ENCODE data around the gene ESRRA.

The ESRRA gene

DNA sequence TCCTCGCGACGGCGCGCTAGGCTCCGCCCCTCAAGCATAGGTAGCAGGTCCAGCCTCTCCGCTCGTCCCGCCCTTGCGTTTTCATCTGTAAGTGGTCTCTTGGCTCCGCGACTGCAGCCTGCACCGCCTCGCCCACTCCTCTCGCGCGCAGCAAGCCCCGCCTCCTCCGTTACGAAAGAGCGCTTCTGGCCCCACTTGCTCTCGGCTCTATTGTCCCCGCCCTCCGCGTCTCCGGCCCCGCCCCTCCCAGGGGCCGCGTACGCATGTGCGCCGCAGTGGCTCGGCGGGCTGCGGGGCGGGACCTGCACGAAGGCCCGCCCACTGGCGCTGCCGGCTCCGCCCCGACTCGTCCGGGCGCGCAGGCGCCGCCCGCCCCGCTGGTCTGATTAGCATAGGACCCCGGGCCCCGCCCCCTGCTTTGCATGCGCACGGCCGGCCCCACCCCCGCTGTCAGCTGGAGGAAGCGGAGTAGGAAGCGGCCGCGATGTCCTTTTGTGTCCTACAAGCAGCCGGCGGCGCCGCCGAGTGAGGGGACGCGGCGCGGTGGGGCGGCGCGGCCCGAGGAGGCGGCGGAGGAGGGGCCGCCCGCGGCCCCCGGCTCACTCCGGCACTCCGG is at the start of gene ESRRA:
TSS of gene ESRRA (plus strand) at position 450 of the 616 bp plus-strand sequence. CDS start 1,656 bp downstream, outside the sequence.
- DNase-seq: peak; percentile 98

DNA sequence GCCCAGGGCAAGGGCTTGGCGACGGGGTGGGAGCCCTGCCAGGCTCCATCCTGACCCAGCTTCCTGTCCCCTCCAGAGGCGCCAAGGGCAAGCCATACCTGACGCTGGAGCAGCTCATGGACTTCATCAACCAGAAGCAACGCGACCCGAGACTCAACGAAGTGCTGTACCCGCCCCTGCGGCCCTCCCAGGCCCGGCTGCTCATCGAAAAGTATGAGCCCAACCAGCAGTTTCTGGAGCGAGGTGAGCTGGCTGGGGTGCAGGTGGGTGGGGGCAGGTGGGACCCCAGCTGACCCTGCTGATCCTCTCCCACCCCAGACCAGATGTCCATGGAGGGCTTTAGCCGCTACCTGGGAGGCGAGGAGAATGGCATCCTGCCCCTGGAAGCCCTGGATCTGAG is 49.0 kb upstream of the ESRRA start:
- DNase-seq: no peak

DNA sequence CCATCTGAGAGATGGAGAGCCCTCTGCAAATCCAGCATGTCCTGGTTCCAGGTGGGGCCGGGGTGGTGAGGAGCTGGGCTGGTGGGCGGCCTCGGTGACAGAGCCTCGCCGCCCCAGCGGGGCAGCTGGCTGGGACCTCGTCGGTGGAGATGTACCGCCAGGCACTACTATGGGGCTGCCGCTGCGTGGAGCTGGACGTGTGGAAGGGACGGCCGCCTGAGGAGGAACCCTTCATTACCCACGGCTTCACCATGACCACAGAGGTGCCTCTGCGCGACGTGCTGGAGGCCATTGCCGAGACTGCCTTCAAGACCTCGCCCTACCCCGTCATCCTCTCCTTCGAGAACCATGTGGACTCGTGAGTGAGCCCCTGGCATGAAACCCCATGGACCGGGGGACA is 47.0 kb upstream of the ESRRA start:
- no peak for DNase-seq

DNA sequence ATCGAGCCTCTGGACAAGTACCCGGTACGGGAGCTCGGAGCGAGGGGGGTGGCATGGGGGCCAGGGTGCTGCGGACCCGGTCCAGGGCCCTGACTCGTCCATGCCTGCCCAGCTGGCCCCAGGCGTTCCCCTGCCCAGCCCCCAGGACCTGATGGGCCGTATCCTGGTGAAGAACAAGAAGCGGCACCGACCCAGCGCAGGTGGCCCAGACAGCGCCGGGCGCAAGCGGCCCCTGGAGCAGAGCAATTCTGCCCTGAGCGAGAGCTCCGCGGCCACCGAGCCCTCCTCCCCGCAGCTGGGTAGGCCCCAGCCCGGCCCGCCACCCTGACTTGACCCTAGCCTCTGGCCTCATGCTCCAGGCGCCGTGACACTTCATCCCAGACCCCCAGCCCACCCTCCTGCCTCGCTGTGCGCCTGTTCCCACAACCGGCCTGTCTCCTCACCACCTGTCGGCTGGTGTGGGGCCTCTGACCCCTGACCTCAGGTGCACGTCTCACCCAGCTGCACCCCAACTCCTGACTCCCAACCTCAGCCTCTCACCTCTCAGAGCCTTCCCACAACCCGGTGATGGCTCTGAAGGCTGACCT is 46.3 kb upstream of the ESRRA start:
- DNase-seq: no peak

DNA sequence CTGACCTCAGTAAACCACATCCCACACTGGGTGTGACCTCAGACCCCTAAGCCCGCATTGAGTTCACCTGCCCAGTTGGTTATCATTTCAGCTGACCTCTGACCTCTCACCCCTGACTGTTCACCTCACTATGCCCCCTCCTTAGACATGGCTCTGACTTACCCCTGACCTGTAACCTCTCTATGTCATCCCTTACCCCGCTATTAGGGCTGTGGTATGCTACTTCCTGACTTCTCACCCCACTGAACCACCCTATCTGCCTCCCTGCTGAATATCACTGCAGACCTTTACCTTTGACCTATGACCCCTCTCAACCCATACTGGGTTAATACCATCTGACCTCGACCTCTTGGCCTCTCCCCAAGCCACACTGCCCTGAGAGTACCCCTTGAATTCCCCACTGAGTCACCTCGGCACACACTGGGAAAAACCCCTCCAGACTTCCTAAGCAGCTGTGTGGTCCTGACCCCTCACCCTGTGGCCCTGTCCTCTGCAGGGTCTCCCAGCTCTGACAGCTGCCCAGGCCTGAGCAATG is 45.7 kb upstream of the ESRRA start:
- DNase-seq: no peak

DNA sequence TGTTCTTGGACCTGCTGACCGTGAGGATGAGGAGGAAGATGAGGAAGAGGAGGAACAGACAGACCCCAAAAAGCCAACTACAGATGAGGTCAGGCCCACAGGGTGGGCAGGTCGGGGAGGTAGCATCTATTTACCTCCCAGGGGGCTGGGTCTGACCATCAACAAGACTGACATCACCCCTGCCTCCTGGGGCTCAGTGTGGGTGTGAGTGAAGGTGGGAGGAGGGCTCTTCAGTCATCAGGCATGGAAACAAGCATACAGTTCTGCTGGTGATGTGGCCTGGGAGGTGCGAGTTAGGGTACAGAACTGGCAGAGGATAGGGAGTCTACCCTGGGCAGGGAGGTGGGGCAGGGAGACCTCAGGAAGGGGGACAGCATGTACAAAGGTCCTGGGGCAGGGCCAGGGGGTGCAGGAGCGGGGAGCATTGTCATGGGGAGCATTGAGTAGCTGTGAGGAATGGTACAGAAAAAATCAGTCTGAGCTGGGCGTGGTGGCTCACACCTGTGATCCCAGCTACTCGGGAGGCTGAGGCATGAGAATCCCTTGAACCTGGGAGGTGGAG is 45.1 kb upstream of the ESRRA start:
- no peak for DNase-seq

DNA sequence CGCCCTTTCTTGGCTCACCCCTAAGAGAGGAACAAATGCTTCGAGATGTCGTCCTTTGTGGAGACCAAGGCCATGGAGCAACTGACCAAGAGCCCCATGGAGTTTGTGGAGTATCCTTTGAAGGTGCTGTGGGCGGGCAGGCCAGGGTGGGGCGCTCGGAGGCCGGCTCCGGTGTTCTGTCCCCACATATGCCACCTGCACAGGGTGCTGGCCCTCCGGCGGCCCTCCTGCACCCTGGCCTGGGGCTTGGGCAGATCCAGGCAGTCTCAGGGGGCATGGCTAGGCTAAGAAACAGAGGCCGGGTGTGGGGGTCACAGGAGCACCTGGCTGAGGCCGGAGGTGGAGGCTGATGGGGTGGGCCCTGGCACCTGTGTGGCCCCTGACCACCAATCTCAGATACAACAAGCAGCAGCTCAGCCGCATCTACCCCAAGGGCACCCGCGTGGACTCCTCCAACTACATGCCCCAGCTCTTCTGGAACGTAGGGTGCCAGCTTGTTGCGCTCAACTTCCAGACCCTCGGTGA is 43.7 kb upstream of the ESRRA start:
- no peak for DNase-seq

DNA sequence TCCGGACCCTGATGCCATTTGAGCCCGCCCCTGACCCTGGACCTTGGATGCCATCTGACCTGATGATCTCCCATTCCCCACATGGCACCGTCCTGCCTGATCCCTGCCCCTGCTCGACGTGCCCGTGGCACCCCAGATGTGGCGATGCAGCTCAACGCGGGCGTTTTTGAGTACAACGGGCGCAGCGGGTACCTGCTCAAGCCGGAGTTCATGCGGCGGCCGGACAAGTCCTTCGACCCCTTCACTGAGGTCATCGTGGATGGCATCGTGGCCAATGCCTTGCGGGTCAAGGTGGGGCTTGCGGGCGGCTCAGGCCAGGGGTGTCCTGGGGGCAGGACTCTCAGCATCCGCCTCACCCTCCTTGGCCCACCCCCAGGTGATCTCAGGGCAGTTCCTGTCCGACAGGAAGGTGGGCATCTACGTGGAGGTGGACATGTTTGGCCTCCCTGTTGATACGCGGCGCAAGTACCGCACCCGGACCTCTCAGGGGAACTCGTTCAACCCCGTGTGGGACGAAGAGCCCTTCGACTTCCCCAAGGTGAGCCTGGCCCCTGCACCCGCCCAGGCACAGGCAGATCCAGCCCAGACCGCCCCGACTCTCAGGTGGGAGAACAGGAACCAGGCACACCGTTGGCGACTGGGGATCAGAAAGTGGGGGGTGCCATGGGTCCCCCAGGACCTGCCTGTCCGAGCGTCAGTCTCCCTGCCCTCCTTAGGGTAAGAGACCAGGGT is 42.9 kb upstream of the ESRRA start:
- no peak for DNase-seq

DNA sequence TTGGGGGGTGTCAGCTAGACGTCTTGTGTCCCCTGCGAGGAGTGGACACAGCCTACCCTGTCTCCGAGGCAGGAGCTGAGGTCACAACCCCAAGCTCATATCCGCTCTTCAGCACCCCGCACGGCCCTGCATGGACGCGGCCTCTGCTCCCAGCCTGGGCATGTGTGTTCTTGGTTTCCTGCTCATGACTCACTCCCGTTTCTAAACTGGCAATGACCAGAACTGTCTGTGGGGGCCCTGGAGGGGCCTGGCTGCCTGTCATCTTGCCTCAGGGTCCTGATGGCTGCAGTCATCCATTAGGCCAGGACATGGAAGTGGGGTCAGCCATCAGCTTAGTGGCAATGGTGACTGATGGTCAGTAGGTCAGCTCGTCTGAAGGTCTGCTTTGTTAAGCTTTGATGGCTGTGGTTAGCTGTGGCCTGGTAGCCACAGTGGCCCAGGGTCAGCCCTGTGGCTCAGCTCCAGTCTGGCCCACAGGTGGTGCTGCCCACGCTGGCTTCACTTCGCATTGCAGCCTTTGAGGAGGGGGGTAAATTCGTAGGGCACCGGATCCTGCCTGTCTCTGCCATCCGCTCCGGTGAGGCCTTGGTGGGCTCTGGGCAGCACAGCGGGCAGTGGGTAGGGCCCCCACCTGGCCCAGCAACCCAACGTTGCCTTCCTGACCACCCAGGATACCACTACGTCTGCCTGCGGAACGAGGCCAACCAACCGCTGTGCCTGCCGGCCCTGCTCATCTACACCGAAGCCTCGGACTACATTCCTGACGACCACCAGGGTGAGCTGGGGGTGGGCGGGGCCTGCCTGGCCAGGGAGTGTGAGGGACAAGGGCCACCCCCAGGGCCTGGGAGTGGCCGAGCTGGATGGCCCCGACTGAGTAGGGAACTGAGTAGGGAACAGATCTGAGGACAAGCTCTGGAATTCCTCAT is 42.0 kb upstream of the ESRRA start:
- DNase-seq: peak; percentile 41

DNA sequence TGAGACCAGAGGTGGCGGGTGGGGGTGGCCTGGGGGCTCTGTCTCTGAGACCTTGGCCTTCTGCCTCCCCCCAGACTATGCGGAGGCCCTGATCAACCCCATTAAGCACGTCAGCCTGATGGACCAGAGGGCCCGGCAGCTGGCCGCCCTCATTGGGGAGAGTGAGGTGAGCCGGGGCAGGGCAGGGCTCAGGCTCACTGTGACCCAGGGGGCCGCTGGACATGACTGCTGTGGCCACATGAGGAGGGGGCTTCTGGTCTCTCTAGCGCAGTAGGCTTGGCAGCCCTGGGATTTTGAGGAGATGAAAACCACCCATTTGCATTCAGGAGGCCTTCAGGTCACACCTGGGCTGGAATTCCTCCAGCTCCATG is 41.4 kb upstream of the ESRRA start:
- no peak for DNase-seq

DNA sequence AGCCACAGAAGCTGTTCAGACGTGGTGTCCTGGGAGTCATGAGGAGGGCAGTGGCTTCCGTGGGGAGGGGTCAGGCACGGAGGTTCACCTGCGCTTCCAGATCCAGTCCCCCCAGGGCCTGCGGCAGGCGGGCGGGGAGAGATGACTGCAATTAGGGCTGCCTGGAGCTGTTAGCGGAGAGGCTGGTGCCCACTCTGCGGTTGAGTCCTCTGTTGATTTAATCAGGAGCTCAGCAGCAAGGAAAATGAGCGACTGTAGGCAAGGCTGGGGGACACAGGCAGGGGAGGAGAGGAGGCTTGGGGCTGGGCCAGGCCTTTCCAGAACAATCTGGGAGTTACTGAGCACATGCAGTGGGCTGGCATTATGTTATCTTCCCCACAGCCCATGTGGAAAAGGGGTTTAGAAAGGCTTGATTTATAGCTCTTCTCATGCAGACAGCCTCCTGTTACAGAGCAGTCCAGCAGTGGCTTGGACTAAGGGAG is 40.9 kb upstream of the ESRRA start:
- no peak for DNase-seq

DNA sequence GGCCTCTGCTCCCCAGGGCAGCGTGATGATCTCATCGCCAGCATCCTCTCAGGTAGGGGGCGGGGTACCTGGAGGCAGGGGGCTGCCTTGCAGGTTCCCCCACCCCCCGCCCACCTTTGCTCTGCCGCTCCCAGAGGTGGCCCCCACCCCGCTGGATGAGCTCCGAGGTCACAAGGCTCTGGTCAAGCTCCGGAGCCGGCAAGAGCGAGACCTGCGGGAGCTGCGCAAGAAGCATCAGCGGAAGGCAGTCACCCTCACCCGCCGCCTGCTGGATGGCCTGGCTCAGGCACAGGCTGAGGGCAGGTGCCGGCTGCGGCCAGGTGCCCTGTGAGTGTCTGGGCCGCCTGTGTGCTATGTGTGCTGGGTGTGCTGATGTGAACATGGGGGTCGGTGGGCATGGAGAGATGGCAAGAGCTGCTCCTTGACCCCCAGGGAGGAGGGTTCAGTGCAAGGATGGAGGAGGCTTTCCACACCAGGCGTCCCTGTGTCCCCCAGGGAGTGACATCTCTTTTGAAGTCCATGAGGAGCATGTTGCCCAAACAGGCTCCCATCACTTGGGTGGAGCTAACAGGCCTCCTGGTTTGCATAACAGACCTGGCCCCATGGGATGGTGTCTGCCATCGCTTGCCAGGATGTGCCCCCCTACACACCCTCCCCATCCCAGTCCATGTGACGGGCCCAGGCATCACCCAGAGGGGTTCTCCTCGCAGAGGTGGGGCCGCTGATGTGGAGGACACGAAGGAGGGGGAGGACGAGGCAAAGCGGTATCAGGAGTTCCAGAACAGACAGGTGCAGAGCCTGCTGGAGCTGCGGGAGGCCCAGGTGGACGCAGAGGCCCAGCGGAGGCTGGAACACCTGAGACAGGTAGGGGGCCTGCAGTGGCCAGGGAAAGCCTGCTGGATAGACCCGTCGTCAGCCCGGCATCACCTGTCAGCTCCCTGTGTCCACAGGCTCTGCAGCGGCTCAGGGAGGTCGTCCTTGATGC is 39.9 kb upstream of the ESRRA start:
- no peak for DNase-seq

DNA sequence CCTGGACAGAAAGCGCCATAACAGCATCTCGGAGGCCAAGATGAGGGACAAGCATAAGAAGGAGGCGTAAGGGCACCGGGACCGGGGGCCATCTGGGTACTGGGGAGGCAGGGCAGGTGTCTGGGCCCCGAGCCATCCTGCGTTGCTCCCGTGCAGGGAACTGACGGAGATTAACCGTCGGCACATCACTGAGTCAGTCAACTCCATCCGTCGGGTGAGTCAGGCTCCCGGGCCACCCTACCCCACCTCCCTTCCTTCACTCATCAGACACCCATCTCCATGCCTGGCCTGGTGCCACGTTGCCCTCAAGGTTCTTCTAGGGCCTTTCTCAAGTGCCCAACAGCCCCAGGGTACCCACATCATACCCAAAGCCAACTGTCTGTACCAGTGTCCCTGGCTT is 39.0 kb upstream of the ESRRA start:
- DNase-seq: peak; percentile 57

DNA sequence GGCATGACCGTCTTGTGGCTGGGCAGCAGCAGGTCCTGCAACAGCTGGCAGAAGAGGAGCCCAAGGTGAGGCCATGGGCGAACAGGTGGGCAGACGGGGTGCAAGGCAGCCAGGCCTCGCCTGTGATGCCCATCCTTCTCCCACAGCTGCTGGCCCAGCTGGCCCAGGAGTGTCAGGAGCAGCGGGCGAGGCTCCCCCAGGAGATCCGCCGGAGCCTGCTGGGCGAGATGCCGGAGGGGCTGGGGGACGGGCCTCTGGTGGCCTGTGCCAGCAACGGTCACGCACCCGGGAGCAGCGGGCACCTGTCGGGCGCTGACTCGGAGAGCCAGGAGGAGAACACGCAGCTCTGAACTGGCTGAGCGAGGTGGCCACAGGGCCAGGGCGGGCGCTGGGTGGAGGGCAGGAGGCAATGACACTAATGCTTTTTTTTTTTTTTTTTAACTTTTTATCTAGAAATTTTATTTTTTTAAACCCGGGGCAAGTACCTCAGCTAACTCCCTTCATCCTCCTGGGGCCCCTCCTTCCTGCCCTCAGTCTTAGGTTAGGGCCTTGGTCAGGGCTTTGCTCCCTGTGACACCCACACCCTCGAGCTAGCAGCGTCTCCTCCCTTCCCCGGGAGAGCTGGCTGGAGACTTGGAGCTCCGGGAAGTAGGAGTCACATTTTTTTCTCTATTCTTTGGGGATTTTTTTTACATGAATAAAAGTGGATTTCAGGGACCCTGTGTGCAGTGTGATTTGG is 37.9 kb upstream of the ESRRA start:
- DNase-seq: no peak

DNA sequence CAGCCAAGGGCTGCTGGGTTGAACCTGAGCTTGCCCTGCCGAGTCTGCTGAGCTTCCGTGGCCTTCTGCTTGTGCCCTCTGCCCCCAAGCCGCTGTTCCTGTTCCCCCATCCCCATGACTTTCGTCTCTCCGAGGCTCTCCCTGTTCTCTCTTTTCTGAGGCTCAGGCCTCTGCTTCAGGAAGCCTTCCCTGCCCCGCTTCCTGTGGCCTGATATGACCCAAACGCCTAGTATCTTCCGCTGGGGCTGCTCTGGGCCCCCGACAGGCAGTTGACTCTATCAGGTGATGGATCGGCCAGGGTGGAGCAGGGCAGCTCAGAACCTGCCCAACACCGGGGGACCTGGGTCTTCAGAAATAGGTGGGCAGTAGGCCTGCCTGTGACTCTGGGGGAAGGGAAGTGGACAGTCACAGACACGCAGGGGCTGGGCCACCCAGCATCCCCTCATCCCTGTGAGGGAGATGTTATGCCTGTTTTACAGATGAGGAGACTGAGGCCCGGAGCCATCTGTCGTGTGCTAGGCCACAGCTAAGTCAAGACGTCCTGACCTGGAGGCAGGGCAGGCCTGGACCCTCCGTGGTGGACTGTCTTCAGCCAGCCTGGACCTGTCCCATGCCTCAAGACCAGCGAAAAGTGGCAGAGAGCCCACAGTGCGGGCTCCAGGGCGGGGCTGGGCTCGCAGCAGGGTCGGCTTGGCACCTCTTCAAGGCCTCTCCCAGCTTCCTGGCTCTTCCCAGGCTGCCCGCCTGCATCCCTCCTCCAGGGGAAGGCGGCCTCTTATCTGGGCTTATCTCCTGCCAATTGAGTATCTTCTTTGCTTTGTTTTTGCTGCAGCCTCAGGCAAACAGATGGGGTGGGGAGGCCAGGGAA is 37.1 kb upstream of the ESRRA start:
- DNase-seq: peak; percentile 30

DNA sequence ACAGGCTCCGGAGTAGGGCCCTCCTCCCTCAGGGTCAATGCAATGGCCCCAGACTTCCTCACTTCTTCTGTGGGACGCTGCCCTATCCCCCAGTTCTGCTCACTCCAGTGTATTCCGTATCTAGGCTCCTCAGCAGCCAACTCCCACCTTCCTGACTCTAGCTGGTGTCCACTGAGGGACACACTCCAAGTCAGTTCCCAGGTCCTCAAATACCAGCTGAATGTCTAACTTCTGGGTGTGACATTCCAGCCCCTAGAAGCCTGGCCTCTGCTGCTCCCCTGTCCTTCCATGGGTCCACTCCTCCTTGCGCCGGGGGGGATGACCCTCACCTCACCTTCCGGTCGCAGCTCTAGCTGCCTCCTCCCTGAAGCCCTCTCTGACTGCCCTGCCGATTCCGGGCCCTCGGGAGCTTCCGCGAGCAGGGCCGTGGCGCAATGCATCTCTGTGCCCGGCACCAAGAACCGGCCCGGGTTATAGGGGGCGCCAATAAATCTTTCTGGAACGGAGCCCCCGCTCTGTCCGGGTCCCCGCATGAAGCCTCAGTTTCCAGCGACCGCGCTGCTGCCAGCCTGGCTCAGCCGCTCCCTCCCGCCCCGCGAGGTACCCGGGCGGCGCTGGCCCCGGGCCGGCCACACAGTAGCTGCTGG is 36.3 kb upstream of the ESRRA start:
- DNase-seq: no peak

DNA sequence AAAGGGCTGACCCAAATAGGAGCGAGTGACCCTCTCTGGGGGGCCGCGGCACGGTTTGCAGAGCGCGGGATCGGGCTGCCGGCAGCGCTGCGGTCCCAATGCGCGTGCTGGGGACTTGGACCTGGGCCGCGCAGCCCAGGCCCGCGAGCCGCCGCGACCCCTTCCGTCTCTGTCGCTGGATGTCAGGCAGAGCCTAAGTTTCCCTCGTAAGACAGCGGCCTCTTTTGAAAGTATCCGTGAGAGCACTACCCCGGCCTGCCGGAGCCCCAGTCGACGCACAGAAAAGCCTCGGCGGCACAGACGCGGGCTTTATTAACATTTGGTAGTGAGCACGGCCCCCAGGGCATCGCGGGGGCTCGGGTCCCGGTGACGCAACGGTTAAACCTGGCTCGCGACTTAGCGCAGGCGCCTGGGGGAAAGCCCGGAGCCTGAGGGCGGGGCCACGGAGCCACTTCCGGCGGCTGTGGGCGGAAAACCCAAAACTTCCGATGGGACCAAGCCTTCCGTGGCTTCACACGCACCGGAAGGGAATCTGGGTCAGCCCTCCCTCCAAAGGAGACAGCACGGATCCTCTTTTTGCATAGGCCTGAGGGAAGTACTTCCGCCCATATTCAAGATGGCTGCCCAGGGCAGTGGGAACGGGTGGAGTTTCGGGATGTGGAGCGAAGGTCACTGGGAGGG is 35.6 kb upstream of the ESRRA start:
- DNase-seq: peak; percentile 99

All from T1000 (cell line).